Natural killer cell (primary cell): ENCODE data around the gene ABR. TPM values are rescaled to one million over a fixed set of nuclear protein-coding genes. Genes with fewer than 3 reads are reported as not detected.

ENCODE experiments used
- ATAC-seq, 3 donors: fragments of 150-1000 bp in 2 of 3; fragments of 200-7000 bp in 1 of 3; cut with Tn5 transposase; 1 replicate in 1 of 3; 2 replicates in 2 of 3; pipeline ENCODE4 v1.10.0; 2021; ENCODE audit warnings: mild to moderate bottlenecking in 2 of 3, moderate library complexity in 2 of 3
- DNase-seq, 2 donors: peaks; one replicate each; pipeline versions ENCODE4 v3.0.0 to v3.0.0-alpha.2; 2013 to 2021; ENCODE audit warnings: mixed read lengths in 1 of 2
- H3K27ac ChIP-seq: one replicate; pipeline ENCODE4 v1.5.1; 2013; ENCODE audit warnings: mild to moderate bottlenecking, low read length
- H3K27me3 ChIP-seq: one replicate; pipeline ENCODE4 v1.6.1; 2013; ENCODE audit warnings: low read length; ENCODE audit not compliant: control insufficient read depth, insufficient read depth
- H3K36me3 ChIP-seq: one replicate; pipeline ENCODE4 v1.6.1; 2013; ENCODE audit warnings: low read length; ENCODE audit not compliant: control insufficient read depth, insufficient read depth
- H3K4me1 ChIP-seq: one replicate; pipeline ENCODE4 v1.6.1; 2013; ENCODE audit warnings: low read length; ENCODE audit not compliant: control insufficient read depth, insufficient read depth
- H3K4me3 ChIP-seq: one replicate; pipeline ENCODE4 v1.5.1; 2013; ENCODE audit warnings: low read length
- H3K9me3 ChIP-seq: one replicate; pipeline ENCODE4 v1.6.1; 2013; ENCODE audit warnings: low read length; ENCODE audit not compliant: control insufficient read depth, insufficient read depth
- H3K27ac Mint-ChIP-seq, 2 donors: one replicate each; pipeline ENCODE4 v1.8.0; 2022; ENCODE audit warnings: mild to moderate bottlenecking in 2 of 2, mixed read lengths in 2 of 2, moderate library complexity in 1 of 2
- H3K27me3 Mint-ChIP-seq, 2 donors: one replicate each; pipeline ENCODE4 v1.8.0; 2022; ENCODE audit warnings: low read depth in 2 of 2, mixed read lengths in 2 of 2
- H3K36me3 Mint-ChIP-seq: one replicate; pipeline ENCODE4 v1.8.0; 2022; ENCODE audit warnings: mixed read lengths
- H3K4me1 Mint-ChIP-seq, 2 donors: one replicate each; pipeline ENCODE4 v1.8.0; 2022; ENCODE audit warnings: mixed read lengths in 2 of 2
- H3K4me3 Mint-ChIP-seq: one replicate; pipeline ENCODE4 v1.8.0; 2022; ENCODE audit warnings: mild to moderate bottlenecking, moderate library complexity, mixed read lengths
- H3K9me3 Mint-ChIP-seq, 2 donors: one replicate each; pipeline ENCODE4 v1.8.0; 2022; ENCODE audit warnings: mixed read lengths in 2 of 2
- WGBS: methylation state at CpG from one replicate; pipeline ENCODE4 v1.1.7; 2013; ENCODE audit warnings: missing lambda C conversion rate; ENCODE audit not compliant: insufficient coverage; 5-methylcytosine and 5-hydroxymethylcytosine counted together
- intact Hi-C: fragments of 100-400 bp; cut with micrococcal nuclease; formaldehyde crosslinking; loops from one replicate; pipeline ENCODE4 v1.14.2; 2022
- total RNA-seq, 4 donors: library from RNA; stranded (reverse); fragments of 120-200 nt in 1 of 4; gene quantifications; one replicate each; pipeline versions ENCODE4 v1.2.3 to v1.2.4, GENCODE V29; 2013 to 2022
- TF ChIP-seq, protein P1 (sequence below): fragments of 200-600 bp; IDR thresholded peaks from one replicate; pipeline ENCODE4 v1.8.0; 2022; ENCODE audit warnings: antibody characterized with exemption

Gene ABR
- total RNA-seq, 3 donors from 2014 or later (not counting 1 experiment from before 2014, with no cell fraction given): 155 to 215 (median 163) TPM

DNA sequence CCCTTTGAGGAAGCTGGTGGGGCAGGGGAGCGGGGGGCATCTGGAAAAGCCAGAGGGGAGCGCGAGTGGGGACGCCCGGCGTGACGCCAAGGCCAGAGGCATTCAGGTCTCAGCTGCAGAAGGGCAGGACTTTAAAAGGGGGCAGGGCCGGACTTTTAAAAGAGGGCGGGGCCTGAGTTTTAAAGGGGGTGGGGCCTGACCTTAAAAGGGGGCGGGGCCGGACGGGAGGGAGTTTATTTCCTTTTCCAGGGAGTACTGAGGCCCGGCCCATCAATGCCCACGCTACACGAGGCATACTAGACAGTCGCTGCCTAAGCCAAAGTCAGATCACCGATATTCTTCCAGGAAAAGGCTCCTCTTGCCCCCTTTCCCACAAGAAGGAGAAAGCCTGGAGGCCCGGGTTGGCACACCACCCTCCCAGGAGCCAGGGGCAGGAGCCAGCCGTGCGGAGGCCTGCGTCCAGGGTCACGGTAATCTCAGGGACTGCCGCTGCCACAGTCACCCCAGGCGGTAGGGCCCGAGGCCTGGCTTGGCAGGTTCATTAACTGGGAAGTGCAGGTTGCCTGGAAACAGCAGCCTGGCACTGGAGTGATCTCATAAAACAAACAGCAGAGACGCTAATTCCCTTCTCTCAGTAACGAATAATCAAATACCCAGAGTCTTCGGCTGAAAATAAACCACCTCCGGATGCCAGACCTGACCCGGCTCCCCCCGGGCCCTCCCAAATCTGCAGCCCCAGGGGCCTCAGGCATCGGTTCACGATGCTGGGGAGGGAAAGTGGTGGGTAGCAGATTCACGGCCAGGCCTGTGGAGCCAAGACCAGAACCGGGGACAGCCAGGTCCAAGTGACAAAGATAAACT, 92.2 kb downstream of the ABR start:
- Histone ChIP-seq H3K27me3 (no peaks in the 10 kb centered on the region), H3K36me3 (peaks cover 29% of the 10 kb centered on the region), H3K9me3 (no peaks in the 10 kb centered on the region), H3K4me1 (no peaks in the 10 kb centered on the region), H3K27ac (no peak overlapping the region), H3K4me3 (no peak overlapping the region)
- ATAC-seq (no peak), DNase-seq (no peak)
- TF ChIP-seq, protein P1, sequence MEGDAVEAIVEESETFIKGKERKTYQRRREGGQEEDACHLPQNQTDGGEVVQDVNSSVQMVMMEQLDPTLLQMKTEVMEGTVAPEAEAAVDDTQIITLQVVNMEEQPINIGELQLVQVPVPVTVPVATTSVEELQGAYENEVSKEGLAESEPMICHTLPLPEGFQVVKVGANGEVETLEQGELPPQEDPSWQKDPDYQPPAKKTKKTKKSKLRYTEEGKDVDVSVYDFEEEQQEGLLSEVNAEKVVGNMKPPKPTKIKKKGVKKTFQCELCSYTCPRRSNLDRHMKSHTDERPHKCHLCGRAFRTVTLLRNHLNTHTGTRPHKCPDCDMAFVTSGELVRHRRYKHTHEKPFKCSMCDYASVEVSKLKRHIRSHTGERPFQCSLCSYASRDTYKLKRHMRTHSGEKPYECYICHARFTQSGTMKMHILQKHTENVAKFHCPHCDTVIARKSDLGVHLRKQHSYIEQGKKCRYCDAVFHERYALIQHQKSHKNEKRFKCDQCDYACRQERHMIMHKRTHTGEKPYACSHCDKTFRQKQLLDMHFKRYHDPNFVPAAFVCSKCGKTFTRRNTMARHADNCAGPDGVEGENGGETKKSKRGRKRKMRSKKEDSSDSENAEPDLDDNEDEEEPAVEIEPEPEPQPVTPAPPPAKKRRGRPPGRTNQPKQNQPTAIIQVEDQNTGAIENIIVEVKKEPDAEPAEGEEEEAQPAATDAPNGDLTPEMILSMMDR: no peak
- Mint-ChIP-seq H3K4me3 (no peak overlapping the region), H3K36me3 (no peaks in the 10 kb centered on the region), H3K9me3 (no peaks in the 10 kb centered on the region), H3K27ac (no peak overlapping the region), H3K27me3 (no peaks in the 10 kb centered on the region), H3K4me1 (peaks cover 0 to 5% of the 10 kb centered on the region in 2 donors)
- intact Hi-C loops: no loop called here
- 90% methylated on average over 35 of the region's 35 CpGs for WGBS

DNA sequence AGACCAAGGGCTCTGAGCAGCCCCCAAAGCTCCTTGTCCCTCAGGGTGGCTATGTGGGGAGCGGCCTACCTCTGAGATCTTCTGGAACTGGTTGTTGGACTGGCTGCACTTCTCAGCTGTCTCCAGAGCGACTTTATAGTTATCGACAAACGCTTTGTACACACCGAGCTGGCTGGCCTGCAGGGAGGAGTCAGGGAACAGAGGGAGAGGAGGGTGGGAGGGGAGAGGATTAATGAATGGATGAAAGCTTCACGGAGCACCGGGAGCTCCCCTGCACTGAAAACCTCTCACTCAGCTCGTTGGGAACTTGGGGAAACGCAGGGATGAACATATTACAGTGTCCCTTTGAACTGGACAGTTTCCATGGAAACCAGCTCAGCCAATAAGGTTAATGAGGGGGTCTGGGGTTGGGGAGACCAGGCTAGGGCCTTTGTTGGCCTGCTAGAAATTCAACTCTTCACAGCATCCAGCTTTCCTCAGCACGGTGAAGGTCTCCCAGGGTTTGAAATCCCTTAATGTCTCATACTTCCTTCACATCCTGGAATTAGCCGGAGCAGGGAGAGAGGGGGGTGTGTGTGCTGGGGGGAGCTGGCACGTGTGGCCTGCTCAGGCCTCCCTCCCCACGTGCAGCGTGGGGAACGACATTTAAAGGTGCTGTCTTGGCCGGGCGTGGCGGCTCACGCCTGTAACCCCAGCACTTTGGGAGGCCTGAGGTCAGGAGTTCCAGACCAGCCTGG, 96.2 kb downstream of the ABR start:
- no peak for DNase-seq
- H3K27ac Mint-ChIP-seq: no peak overlapping the region
- no peak for ATAC-seq
- H3K9me3 Mint-ChIP-seq: no peaks in the 10 kb centered on the region
- TF ChIP-seq, protein P1: no peak
- WGBS: 98% methylated on average over 18 of the region's 19 CpGs
- Histone ChIP-seq H3K9me3 (no peaks in the 10 kb centered on the region), H3K27me3 (no peaks in the 10 kb centered on the region), H3K27ac (no peak overlapping the region), H3K4me3 (no peak overlapping the region), H3K4me1 (no peaks in the 10 kb centered on the region), H3K36me3 (peaks cover 29% of the 10 kb centered on the region)
- intact Hi-C loops: no loop called here
- no peak overlapping the region for H3K4me3 Mint-ChIP-seq
- no peaks in the 10 kb centered on the region for H3K4me1 Mint-ChIP-seq
- no peaks in the 10 kb centered on the region for H3K36me3 Mint-ChIP-seq
- no peaks in the 10 kb centered on the region for H3K27me3 Mint-ChIP-seq

DNA sequence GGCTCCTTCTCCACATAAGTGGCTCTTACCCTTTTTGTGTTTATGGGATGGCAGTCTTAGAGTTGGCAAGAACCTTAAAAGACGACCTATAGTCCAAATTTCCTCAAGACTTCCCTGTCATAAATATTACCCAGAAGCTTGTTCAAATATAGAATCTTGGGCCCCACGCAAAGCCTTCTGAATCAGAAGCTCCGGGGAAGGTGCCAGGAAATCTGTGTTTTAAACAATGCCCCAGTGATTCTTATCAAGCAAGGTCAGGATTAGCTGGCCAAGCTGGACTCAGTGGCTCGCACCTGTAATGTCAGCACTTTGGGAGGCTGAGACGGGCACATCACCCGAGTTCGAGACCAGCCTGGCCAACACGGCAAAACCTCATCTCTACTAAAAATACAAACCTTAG, 97.2 kb downstream of the ABR start:
- peaks cover 0 to 5% of the 10 kb centered on the region in 2 donors for H3K4me1 Mint-ChIP-seq
- H3K4me1 ChIP-seq: no peaks in the 10 kb centered on the region
- no peak for ATAC-seq
- H3K9me3 Mint-ChIP-seq: no peaks in the 10 kb centered on the region
- TF ChIP-seq, protein P1: no peak
- no peak overlapping the region for H3K27ac ChIP-seq
- DNase-seq: no peak
- no peak overlapping the region for H3K4me3 Mint-ChIP-seq
- H3K4me3 ChIP-seq: no peak overlapping the region
- H3K27ac Mint-ChIP-seq: no peak overlapping the region
- 96% methylated on average over 8 of the region's 8 CpGs for WGBS
- H3K27me3 ChIP-seq: no peaks in the 10 kb centered on the region
- H3K36me3 ChIP-seq: peaks cover 38% of the 10 kb centered on the region
- no peaks in the 10 kb centered on the region for H3K9me3 ChIP-seq
- H3K36me3 Mint-ChIP-seq: no peaks in the 10 kb centered on the region
- intact Hi-C loops: no loop called here
- no peaks in the 10 kb centered on the region for H3K27me3 Mint-ChIP-seq
